ENCODE data around the gene ARMC2. TPM values are rescaled to one million over a fixed set of nuclear protein-coding genes. Genes with fewer than 3 reads are reported as not detected.

ARMC2 gene
- total and polyA plus RNA-seq, 2 donors (not counting 3 experiments of a cell fraction or from before 2014, with no cell fraction given): 1.7 to 3.7 TPM

DNA sequence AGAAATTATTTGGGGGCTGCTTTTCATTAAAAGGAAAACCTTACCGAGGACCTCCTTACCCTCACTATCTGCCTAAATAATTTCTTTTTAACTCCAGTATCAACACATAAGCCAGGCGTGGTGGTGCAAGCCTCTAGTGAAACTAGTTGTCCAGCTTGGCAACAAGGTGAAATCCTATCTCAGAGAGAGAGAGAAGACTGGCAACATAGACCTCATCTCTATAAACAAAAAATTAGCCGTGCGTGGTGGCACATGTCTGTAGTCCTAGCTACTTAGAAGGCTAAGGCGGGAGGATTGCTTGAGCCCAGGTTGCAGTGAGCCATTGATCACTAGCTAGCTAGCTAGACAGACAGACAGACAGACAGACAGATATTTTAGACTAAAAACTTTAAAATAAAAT is 92.5 kb downstream of the ARMC2 start:
- H3K27me3 ChIP-seq (ENCODE audit: control insufficient read depth in 2 of 2, insufficient read depth in 2 of 2, low read length in 2 of 2): no peaks in the 10 kb centered on the region
- no peak for DNase-seq (ENCODE audit: low read depth, low spot score)
- no peaks in the 10 kb centered on the region for H3K36me3 ChIP-seq (ENCODE audit: control insufficient read depth in 2 of 2, extremely low read depth in 1 of 2, insufficient read depth in 2 of 2, low read length in 2 of 2)
- FAIRE-seq: no peak
- POLR2A ChIA-PET: no interaction called here
- H3K9ac ChIP-seq (replicated peaks; ENCODE audit: extremely low read depth, insufficient read depth, low read length): no peak overlapping the region
- intact Hi-C loops (cut with micrococcal nuclease): no loop called here
- no TSS peak for BruUV-seq (replicated peaks)
- H3K9me3 ChIP-seq (replicated peaks; ENCODE audit: control insufficient read depth, insufficient read depth, low read length): no peaks in the 10 kb centered on the region
- H3K27ac ChIP-seq (ENCODE audit: insufficient read depth, low read depth, low read length): no peak overlapping the region
- TF ChIP-seq MYC (IDR thresholded peaks at IDR 0.05; ENCODE audit: low read depth, low read length) (no peak), FOS (IDR thresholded peaks at IDR 0.05; ENCODE audit: borderline replicate concordance, insufficient read depth, low read length) (no peak), GATA2 (IDR thresholded peaks at IDR 0.05; ENCODE audit: insufficient read depth, insufficient read length, low read depth, low read length) (no peak), EZH2 (IDR thresholded peaks at IDR 0.05; ENCODE audit: borderline replicate concordance, low read depth, low read length, severe bottlenecking) (no peak), JUN (IDR thresholded peaks at IDR 0.05; ENCODE audit: borderline replicate concordance, insufficient read depth, insufficient read length, low read depth) (no peak), POLR2AphosphoS5 (IDR thresholded peaks at IDR 0.05; ENCODE audit: insufficient read depth, low read depth, low read length) (no peak), POLR2A (IDR thresholded peaks at IDR 0.05; ENCODE audit: low read depth, low read length) (no peak)
- TF ChIP-seq, protein P1, sequence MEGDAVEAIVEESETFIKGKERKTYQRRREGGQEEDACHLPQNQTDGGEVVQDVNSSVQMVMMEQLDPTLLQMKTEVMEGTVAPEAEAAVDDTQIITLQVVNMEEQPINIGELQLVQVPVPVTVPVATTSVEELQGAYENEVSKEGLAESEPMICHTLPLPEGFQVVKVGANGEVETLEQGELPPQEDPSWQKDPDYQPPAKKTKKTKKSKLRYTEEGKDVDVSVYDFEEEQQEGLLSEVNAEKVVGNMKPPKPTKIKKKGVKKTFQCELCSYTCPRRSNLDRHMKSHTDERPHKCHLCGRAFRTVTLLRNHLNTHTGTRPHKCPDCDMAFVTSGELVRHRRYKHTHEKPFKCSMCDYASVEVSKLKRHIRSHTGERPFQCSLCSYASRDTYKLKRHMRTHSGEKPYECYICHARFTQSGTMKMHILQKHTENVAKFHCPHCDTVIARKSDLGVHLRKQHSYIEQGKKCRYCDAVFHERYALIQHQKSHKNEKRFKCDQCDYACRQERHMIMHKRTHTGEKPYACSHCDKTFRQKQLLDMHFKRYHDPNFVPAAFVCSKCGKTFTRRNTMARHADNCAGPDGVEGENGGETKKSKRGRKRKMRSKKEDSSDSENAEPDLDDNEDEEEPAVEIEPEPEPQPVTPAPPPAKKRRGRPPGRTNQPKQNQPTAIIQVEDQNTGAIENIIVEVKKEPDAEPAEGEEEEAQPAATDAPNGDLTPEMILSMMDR (IDR thresholded peaks at IDR 0.05; ENCODE audit: extremely low read depth in 1 of 2, insufficient read depth in 1 of 2, low read depth in 1 of 2, low read length in 2 of 2): no peak
- TF ChIP-seq, protein P2, sequence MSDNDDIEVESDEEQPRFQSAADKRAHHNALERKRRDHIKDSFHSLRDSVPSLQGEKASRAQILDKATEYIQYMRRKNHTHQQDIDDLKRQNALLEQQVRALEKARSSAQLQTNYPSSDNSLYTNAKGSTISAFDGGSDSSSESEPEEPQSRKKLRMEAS (IDR thresholded peaks at IDR 0.05; ENCODE audit: insufficient read depth, insufficient read length): no peak
- H3K4me1 ChIP-seq (ENCODE audit: control insufficient read depth, extremely low read depth, insufficient read depth, low read length): no peaks in the 10 kb centered on the region
- H3K4me3 ChIP-seq (replicated peaks in 1 of 3; ENCODE audit: insufficient read depth in 1 of 3, low read depth in 1 of 3, low read length in 3 of 3): no peak overlapping the region
- H4K20me1 ChIP-seq (replicated peaks; ENCODE audit: control insufficient read depth, extremely low read depth, insufficient read depth, low read length): no peaks in the 10 kb centered on the region
- dilution Hi-C loops (cut with MboI; ENCODE audit: extremely low pct_ligation_motif_present, low sequenced_read_pairs): no loop called here
- no peaks in the 10 kb centered on the region for H3K9me1 ChIP-seq (replicated peaks; ENCODE audit: control insufficient read depth, extremely low read depth, insufficient read depth, low read length)
- no peak overlapping the region for H3K4me2 ChIP-seq (ENCODE audit: insufficient read depth, low read length)
- H3K79me2 ChIP-seq (ENCODE audit: control insufficient read depth, insufficient read depth, low read length): no peaks in the 10 kb centered on the region
- H2AFZ ChIP-seq (ENCODE audit: low read depth, low read length): no peak overlapping the region
- CTCF ChIA-PET: interaction anchor here (0.8 to 1.1 kb wide), 3 partner anchors 11 to 29 kb away, joined by 3 to 5 read pairs (median 3); no protein-coding TSS in a partner anchor
